H1 (cell line): Measurements from ENCODE around the gene CTBP2.

ENCODE experiments used
- CHD2 ChIP-seq: IDR thresholded peaks from 2 replicates; pipeline ENCODE4 v1.6.1; 2012; ENCODE audit warnings: low read length, improper control_type of control experiment
- GABPA ChIP-seq: IDR thresholded peaks from 2 replicates; pipeline ENCODE4 v1.6.1; 2011; ENCODE audit warnings: mild to moderate bottlenecking, low read length, moderate library complexity, borderline replicate concordance; ENCODE audit not compliant: insufficient read depth
- HDAC6 ChIP-seq: IDR thresholded peaks from one replicate; pipeline ENCODE4 v1.7.1; 2012; ENCODE audit warnings: low read depth, mild to moderate bottlenecking, inconsistent platforms, low read length, moderate library complexity
- USF2 ChIP-seq: IDR thresholded peaks from 2 replicates; pipeline ENCODE4 v1.6.1; 2011; ENCODE audit warnings: low read length, improper control_type of control experiment
- TF ChIP-seq, protein P1 (sequence below), 3 experiments: IDR thresholded peaks; 1 replicate in 2 of 3; 2 replicates in 1 of 3; pipeline versions ENCODE4 v1.5.1 to v1.6.1; 2011; ENCODE audit warnings: low read length in 3 of 3, mild to moderate bottlenecking in 3 of 3, inconsistent platforms in 2 of 3, low read depth in 1 of 3, moderate library complexity in 1 of 3; ENCODE audit not compliant: insufficient read depth in 1 of 3; ENCODE audit errors: control extremely low read depth in 1 of 3
- TF ChIP-seq, protein P2 (sequence below): IDR thresholded peaks from 2 replicates; pipeline ENCODE4 v1.6.1; 2012; ENCODE audit warnings: inconsistent platforms

GRCh38 chr10:125064681-125065492 is 95.5 kb downstream of the CTBP2 start:
- no peak for TF ChIP-seq USF2
- TF ChIP-seq, protein P1, sequence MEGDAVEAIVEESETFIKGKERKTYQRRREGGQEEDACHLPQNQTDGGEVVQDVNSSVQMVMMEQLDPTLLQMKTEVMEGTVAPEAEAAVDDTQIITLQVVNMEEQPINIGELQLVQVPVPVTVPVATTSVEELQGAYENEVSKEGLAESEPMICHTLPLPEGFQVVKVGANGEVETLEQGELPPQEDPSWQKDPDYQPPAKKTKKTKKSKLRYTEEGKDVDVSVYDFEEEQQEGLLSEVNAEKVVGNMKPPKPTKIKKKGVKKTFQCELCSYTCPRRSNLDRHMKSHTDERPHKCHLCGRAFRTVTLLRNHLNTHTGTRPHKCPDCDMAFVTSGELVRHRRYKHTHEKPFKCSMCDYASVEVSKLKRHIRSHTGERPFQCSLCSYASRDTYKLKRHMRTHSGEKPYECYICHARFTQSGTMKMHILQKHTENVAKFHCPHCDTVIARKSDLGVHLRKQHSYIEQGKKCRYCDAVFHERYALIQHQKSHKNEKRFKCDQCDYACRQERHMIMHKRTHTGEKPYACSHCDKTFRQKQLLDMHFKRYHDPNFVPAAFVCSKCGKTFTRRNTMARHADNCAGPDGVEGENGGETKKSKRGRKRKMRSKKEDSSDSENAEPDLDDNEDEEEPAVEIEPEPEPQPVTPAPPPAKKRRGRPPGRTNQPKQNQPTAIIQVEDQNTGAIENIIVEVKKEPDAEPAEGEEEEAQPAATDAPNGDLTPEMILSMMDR (IDR thresholded peaks at IDR 0.05; ENCODE audit: control extremely low read depth in 1 of 3, insufficient read depth in 1 of 3, low read depth in 1 of 3, low read length in 3 of 3): no peak
- TF ChIP-seq CHD2: no peak
- TF ChIP-seq, protein P2, sequence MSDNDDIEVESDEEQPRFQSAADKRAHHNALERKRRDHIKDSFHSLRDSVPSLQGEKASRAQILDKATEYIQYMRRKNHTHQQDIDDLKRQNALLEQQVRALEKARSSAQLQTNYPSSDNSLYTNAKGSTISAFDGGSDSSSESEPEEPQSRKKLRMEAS: no peak
- no peak for TF ChIP-seq GABPA
- no peak for TF ChIP-seq HDAC6
